ENCODE data around the gene COG1. TPM values are rescaled to one million over a fixed set of nuclear protein-coding genes. Genes with fewer than 3 reads are reported as not detected.
"Not testable (repeated sequence)": the region's sequence is repeated elsewhere in the genome, so short reads cannot be mapped to it uniquely, and the experiment has no call there.

Gene COG1
- total RNA-seq = 10 to 100 TPM; 17.0 to 40.5 (median 23.7) TPM

GRCh38 chr17:73192894-73193701, at the start of gene COG1:
TSS of gene COG1 (plus strand) at chr17:73193055. CDS start at chr17:73193070, 15 bp downstream.
- TF ChIP-seq CTCF (IDR thresholded peaks at IDR 0.05) = no peak
- DNase-seq (ENCODE audit: low spot score) (peak; percentile 55), ATAC-seq (ENCODE audit: low FRiP score) (peak; percentile 85)

- not testable (repeated sequence) for ATAC-seq (ENCODE audit: low FRiP score); DNase-seq (ENCODE audit: low spot score)
These were observed 48.6 kb upstream of the COG1 start for GRCh38 chr17:73144209-73144608.

GRCh38 chr17:73145641-73146040, 47.2 kb upstream of the COG1 start:
- TF ChIP-seq CTCF (IDR thresholded peaks at IDR 0.05) = no peak
- ATAC-seq (ENCODE audit: low FRiP score) (no peak), DNase-seq (ENCODE audit: low spot score) (no peak)

GRCh38 chr17:73147791-73148190, 45.1 kb upstream of the COG1 start:
- DNase-seq (ENCODE audit: low spot score); ATAC-seq (ENCODE audit: low FRiP score): not testable (repeated sequence)

- TF ChIP-seq CTCF (IDR thresholded peaks at IDR 0.05) = no peak
- ATAC-seq (ENCODE audit: low FRiP score) = no peak
- no peak for DNase-seq (ENCODE audit: low spot score)
These were observed 44.1 kb upstream of the COG1 start for GRCh38 chr17:73148540-73149334.

- DNase-seq (ENCODE audit: low spot score); ATAC-seq (ENCODE audit: low FRiP score): not testable (repeated sequence)
These were observed 42.1 kb upstream of the COG1 start for GRCh38 chr17:73150622-73151300.

- DNase-seq (ENCODE audit: low spot score) (no peak), ATAC-seq (ENCODE audit: low FRiP score) (no peak)
- no peak for TF ChIP-seq CTCF (IDR thresholded peaks at IDR 0.05)
These were observed 40.8 kb upstream of the COG1 start for GRCh38 chr17:73151916-73152632.

Measured in omental fat pad (tissue), 4 donors.